GM23248 (cell line): ENCODE measurements around the gene CCDC54.

Experiments used
- EZH2 ChIP-seq: fragments of 200-600 bp; sonication (generic); IDR thresholded peaks from 2 replicates; pipeline ENCODE4 v1.6.1; 2018; ENCODE audit warnings: antibody characterized with exemption, mild to moderate bottlenecking; ENCODE audit not compliant: insufficient read depth, poor library complexity, severe bottlenecking
- EZH2phosphoT487 ChIP-seq: fragments of 200-600 bp; sonication (generic); IDR thresholded peaks from 2 replicates; pipeline ENCODE4 v1.6.1; 2018; ENCODE audit warnings: antibody characterized with exemption, moderate library complexity, mild to moderate bottlenecking, low read depth; ENCODE audit not compliant: insufficient read depth

- TF ChIP-seq EZH2 = no peak
- no peak for TF ChIP-seq EZH2phosphoT487
Measured at GRCh38 chr3:107407355-107407754, 30.1 kb downstream of the CCDC54 start.
